Stomach (tissue), 9 donors: ENCODE results near the gene PPP3CA. TPM values are rescaled to one million over a fixed set of nuclear protein-coding genes. Genes with fewer than 3 reads are reported as not detected.
"Not testable (repeated sequence)": the region's sequence is repeated elsewhere in the genome, so short reads cannot be mapped to it uniquely, and the experiment has no call there.

Source experiments
- DNase-seq, 2 donors: peaks; one replicate each; pipeline versions ENCODE4 v3.0.0 to v3.0.0-alpha.2; 2013 to 2019
- H3K27ac ChIP-seq, 5 donors: fragments of 200-600 bp in 4 of 5; sonication (generic) in 4 of 5; one replicate each; pipeline ENCODE4 v1.5.1; 2013 to 2019; ENCODE audit warnings: mild to moderate bottlenecking in 1 of 5, moderate library complexity in 1 of 5
- H3K27me3 ChIP-seq, 3 donors: fragments of 200-600 bp; sonication (generic); one replicate each; pipeline ENCODE4 v1.5.1; 2017 to 2019; ENCODE audit warnings: mixed run types in 1 of 3
- H3K36me3 ChIP-seq, 4 donors: fragments of 200-600 bp; sonication (generic); 1 replicate in 3 of 4; 2 replicates in 1 of 4; pipeline ENCODE4 v1.5.1; 2016 to 2019
- H3K4me1 ChIP-seq, 4 donors: fragments of 200-600 bp; sonication (generic); one replicate each; pipeline ENCODE4 v1.5.1; 2016 to 2019
- H3K4me3 ChIP-seq, 4 donors: fragments of 200-600 bp; sonication (generic) in 3 of 4; one replicate each; pipeline ENCODE4 v1.5.1; 2016 to 2019; ENCODE audit warnings: mild to moderate bottlenecking in 1 of 4
- H3K9me3 ChIP-seq, 4 donors: fragments of 200-600 bp; sonication (generic); one replicate each; pipeline ENCODE4 v1.5.1; 2016 to 2019
- EP300 ChIP-seq: sonication (generic); formaldehyde crosslinking; IDR thresholded peaks from one replicate; pipeline ENCODE4 v1.6.1; 2017; ENCODE audit warnings: antibody characterized with exemption
- POLR2A ChIP-seq, 4 donors: fragments of 450-650 bp; IDR thresholded peaks; one replicate each; pipeline ENCODE4 v1.6.1; 2016; ENCODE audit warnings: antibody characterized with exemption in 4 of 4, control low read depth in 2 of 4, mild to moderate bottlenecking in 1 of 4, moderate library complexity in 1 of 4
- POLR2AphosphoS5 ChIP-seq, 3 donors: sonication (generic); formaldehyde crosslinking; IDR thresholded peaks; one replicate each; pipeline ENCODE4 v1.6.1; 2016; ENCODE audit warnings: antibody characterized with exemption in 3 of 3
- WGBS, 5 donors: extraction: QIAGEN DNeasy Blood & Tissue Kit in 3 of 5; methylation state at CpG; one replicate each; pipeline versions ENCODE4 v1.1.5 to v1.1.7; 2013 to 2018; 5-methylcytosine and 5-hydroxymethylcytosine counted together
- intact Hi-C: fragments of 100-400 bp; cut with DNase I; formaldehyde crosslinking; loops from one replicate; pipeline ENCODE4 v1.15.1; 2023; ENCODE audit warnings: low total_unique reads
- polyA plus RNA-seq, 3 donors: library from polyadenylated mRNA; stranded (reverse); fragments of 200-250 nt; gene quantifications; one replicate each; pipeline ENCODE4 v1.2.3, GENCODE V29; 2013
- total RNA-seq, 5 donors: library from RNA; depleted of rRNA; stranded (reverse); fragments of >200 nt; gene quantifications; one replicate each; pipeline versions ENCODE4 v1.1.0 to v1.2.3, GENCODE V29; 2014 to 2016
- TF ChIP-seq, protein P1 (sequence below), 7 experiments: fragments of 450-650 bp in 4 of 7; fragments of 200-600 bp in 3 of 7; sonication (generic) in 3 of 7; IDR thresholded peaks; one replicate each; pipeline ENCODE4 v1.5.1; 2016 to 2019; ENCODE audit warnings: antibody characterized with exemption in 7 of 7, control low read depth in 2 of 7, mild to moderate bottlenecking in 1 of 7
- donor health status: healthy with polysubstance abuse.
- donor health status: Bipolar disorder and iron deficiency.
- donor health status: healthy.

The PPP3CA gene
- total and polyA plus RNA-seq, 8 donors, result 8.9 to 62.4 (median 20.6) TPM

DNA sequence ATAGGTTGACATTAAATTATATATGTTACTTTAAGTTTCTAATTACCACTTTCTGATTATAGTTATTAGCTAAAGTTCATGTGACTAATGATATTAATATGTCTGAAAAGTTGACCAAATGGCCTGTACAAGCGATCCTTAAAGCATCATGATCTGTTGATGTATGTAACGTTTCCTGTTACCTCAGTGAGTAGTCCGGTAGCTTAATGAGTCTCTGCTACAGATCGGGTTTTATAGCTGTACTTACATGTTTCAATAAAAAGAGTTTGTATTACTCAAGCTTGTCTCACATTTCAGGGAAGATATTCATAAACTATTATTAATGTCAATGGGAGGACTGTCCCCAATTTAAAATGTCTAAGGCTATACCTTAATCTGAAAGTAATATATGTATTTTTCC, 246.3 kb downstream of the PPP3CA start:
- H3K4me3 ChIP-seq, result no peak overlapping the region
- H3K27ac ChIP-seq, result no peak overlapping the region
- TF ChIP-seq, protein P1, sequence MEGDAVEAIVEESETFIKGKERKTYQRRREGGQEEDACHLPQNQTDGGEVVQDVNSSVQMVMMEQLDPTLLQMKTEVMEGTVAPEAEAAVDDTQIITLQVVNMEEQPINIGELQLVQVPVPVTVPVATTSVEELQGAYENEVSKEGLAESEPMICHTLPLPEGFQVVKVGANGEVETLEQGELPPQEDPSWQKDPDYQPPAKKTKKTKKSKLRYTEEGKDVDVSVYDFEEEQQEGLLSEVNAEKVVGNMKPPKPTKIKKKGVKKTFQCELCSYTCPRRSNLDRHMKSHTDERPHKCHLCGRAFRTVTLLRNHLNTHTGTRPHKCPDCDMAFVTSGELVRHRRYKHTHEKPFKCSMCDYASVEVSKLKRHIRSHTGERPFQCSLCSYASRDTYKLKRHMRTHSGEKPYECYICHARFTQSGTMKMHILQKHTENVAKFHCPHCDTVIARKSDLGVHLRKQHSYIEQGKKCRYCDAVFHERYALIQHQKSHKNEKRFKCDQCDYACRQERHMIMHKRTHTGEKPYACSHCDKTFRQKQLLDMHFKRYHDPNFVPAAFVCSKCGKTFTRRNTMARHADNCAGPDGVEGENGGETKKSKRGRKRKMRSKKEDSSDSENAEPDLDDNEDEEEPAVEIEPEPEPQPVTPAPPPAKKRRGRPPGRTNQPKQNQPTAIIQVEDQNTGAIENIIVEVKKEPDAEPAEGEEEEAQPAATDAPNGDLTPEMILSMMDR (IDR thresholded peaks at IDR 0.05), result no peak
- TF ChIP-seq POLR2AphosphoS5 (IDR thresholded peaks at IDR 0.05), result no peak
- no peak for TF ChIP-seq POLR2A (IDR thresholded peaks at IDR 0.05)
- no peak for TF ChIP-seq EP300
- no peaks in the 10 kb centered on the region for H3K27me3 ChIP-seq
- peaks cover 0 to 7% (median 0%) of the 10 kb centered on the region in 4 donors for H3K36me3 ChIP-seq
- 95 to 99% (median 98%) methylated on average over 4 of the region's 4 CpGs for WGBS, 5 donors
- intact Hi-C loops, result no loop called here
- H3K9me3 ChIP-seq, result no peaks in the 10 kb centered on the region
- H3K4me1 ChIP-seq, result peaks cover 7 to 37% (median 27%) of the 10 kb centered on the region in 4 donors
- DNase-seq, result no peak

DNA sequence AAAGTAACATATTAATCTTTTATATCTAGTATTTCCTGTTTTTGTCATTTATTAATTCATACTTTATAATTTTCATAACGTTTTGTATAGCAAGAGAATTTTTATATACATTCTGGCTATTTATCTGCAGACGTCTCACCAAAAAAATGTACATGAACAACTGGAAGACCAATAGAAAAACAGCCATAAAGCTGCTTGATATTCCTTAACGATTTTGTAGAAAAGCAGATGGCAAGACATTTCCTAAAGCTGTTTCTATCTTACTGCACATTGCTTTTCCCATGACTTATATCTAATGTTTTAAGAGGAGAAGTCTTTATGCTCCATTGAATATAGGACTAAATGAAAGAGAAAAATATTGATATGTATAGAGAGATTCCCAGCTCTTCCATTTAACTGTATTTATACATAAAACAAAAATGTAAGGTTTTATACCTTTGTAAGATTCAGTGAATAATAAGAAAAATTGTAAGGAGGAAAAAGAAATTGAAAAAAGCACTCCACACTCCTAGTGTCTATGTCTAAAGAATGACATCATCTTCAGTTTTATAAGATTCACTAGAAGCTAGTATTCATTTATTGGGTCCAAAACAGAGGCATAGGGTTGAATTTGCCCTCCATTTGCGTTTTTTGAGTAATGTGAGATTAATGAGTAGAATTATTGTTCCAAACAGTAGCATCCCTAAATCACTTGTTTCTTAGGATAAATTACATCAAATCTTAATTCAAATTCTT, 248.5 kb downstream of the PPP3CA start:
- H3K4me3 ChIP-seq, result no peak overlapping the region
- WGBS, 5 donors, result 83 to 87% (median 86%) methylated on average over 4 of the region's 4 CpGs
- no peaks in the 10 kb centered on the region for H3K27me3 ChIP-seq
- peaks cover 0 to 7% (median under 1%) of the 10 kb centered on the region in 4 donors for H3K36me3 ChIP-seq
- H3K4me1 ChIP-seq, result peaks cover 2 to 24% (median 17%) of the 10 kb centered on the region in 4 donors
- H3K27ac ChIP-seq, result no peak overlapping the region
- no peak for TF ChIP-seq POLR2AphosphoS5 (IDR thresholded peaks at IDR 0.05)
- TF ChIP-seq, protein P1 (IDR thresholded peaks at IDR 0.05), result no peak
- TF ChIP-seq POLR2A (IDR thresholded peaks at IDR 0.05), result no peak
- TF ChIP-seq EP300, result no peak
- no peaks in the 10 kb centered on the region for H3K9me3 ChIP-seq
- intact Hi-C loops, result no loop called here
- no peak for DNase-seq

DNA sequence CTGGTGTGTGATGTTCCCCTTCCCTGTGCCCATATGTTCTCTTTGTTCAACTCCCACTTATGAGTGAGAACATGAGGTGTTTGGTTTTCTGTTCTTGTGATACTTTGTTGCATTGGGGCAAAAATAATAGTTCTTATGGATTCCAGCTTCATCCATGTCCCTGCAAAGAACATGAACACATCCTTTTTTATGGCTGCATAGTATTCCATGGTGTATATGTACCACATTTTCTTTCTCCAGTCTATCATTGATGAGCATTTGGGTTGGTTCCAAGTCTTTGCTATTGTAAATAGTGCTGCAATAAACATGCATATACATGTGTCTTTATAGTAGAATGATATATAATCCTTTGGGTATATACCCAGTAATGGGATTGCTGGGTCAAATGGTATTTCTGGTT, 254.7 kb downstream of the PPP3CA start:
- intact Hi-C loops, result not testable (repeated sequence)

DNA sequence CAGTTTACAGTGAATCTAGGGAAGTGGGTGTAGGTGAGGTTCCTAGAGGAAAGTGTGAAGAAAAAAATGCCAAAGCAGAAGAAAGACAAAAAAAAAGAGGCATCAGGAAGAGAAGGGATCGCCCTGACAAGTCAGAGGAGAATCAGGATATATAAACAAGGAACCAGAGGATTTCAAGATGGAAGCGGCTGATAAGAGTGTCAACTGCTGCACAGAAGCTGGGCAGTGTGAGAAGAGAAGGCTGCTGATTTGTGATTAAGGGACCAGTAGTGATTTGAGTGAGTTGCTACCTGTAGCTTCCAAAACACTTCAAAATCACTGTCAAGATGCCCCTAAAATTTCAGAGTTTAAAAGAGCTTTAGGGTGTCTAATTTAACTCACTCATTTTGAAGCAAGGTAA, 258.2 kb downstream of the PPP3CA start:
- no peak overlapping the region for H3K4me3 ChIP-seq
- intact Hi-C loops, result no loop called here
- TF ChIP-seq, protein P1 (IDR thresholded peaks at IDR 0.05), result no peak
- TF ChIP-seq EP300 (no peak), POLR2A (IDR thresholded peaks at IDR 0.05) (no peak)
- 81 to 95% (median 85%) methylated on average over 2 of the region's 2 CpGs for WGBS, 5 donors
- no peaks in the 10 kb centered on the region for H3K9me3 ChIP-seq
- no peaks in the 10 kb centered on the region for H3K27me3 ChIP-seq
- no peak overlapping the region for H3K27ac ChIP-seq
- no peaks in the 10 kb centered on the region for H3K4me1 ChIP-seq
- peaks cover 0 to 23% (median 20%) of the 10 kb centered on the region in 4 donors for H3K36me3 ChIP-seq
- no peak for DNase-seq

More for the DNA sequence above, 254.7 kb downstream of the PPP3CA start:
- peaks cover 0 to 23% (median 16%) of the 10 kb centered on the region in 4 donors for H3K36me3 ChIP-seq
- H3K9me3 ChIP-seq, H3K27ac ChIP-seq, H3K27me3 ChIP-seq, H3K4me1 ChIP-seq, DNase-seq, H3K4me3 ChIP-seq: not testable (repeated sequence)
